ENCODE data around the gene TLR9.

The TLR9 gene

DNA sequence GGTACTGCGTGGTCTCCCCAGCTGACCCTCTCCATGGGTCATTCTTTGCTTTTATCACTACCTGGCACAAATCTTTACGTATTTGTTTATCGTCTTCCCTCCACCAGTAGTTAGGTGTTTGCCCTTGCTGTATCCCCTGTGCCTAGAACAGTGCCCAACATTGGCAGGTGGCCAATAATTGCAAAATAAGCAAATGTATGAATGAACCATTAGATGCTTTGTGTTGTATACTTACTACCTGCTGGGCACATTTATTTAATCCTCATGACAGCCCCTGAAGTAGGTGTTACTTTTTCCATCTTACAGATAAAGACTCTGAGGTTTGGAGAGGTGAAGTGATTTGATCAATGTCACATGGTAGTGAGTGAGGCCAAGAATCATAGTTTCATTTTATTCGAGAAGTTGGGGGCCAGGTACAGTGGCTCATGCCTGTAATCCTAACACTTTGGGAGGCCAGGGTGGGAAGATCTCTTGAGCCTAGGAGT lies 15.5 kb upstream of the TLR9 start:
- DNase-seq (ENCODE audit: low read depth), result no peak
- no peak overlapping the region for H3K4me3 ChIP-seq (replicated peaks; ENCODE audit: low read depth, low read length)
- TF ChIP-seq, protein P1, sequence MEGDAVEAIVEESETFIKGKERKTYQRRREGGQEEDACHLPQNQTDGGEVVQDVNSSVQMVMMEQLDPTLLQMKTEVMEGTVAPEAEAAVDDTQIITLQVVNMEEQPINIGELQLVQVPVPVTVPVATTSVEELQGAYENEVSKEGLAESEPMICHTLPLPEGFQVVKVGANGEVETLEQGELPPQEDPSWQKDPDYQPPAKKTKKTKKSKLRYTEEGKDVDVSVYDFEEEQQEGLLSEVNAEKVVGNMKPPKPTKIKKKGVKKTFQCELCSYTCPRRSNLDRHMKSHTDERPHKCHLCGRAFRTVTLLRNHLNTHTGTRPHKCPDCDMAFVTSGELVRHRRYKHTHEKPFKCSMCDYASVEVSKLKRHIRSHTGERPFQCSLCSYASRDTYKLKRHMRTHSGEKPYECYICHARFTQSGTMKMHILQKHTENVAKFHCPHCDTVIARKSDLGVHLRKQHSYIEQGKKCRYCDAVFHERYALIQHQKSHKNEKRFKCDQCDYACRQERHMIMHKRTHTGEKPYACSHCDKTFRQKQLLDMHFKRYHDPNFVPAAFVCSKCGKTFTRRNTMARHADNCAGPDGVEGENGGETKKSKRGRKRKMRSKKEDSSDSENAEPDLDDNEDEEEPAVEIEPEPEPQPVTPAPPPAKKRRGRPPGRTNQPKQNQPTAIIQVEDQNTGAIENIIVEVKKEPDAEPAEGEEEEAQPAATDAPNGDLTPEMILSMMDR (IDR thresholded peaks at IDR 0.05; ENCODE audit: low read length, missing control alignments), result no peak

DNA sequence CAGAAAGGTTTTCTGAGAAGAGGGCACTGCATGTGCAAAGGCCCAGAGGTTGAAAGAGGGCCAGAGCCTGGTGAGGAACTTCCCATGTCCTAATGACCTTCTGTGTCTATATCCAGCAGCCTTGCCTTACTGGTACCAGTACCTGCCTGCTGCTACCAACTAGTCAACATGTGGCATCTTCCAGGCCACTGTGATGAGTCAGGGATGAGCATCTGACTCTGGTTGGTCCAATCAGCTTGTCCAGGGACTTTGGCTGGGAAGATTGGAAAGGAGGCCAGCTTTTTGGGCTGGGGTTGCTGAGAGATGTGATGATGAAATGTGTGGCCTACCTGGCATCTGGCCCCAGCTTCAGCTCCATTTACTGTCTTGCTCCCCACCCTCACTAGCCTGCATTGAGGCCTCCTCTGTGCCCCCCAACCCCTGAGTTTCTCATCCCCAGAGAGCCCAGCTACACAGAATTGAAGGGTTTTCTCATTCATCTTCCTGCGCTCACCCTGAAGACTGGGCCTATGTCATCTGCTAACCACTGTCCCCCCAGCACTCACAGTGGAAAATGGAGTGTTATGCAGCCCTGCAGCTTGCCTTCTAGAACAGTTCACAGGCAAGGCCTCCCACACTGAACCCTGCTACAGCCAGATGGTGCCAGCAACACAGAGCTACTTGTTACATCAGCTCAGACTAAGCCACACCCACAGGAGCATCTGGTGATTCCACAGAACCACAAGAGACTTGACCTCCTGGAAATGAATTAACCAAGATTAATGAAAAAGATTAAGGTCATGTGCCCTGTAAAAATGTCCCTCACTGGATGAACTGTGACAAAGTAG lies 14.8 kb upstream of the TLR9 start:
- peak; percentile 93 for DNase-seq (ENCODE audit: low read depth)
- TF ChIP-seq, protein P1 (IDR thresholded peaks at IDR 0.05; ENCODE audit: low read length, missing control alignments), result peak; percentile 19
- H3K4me3 ChIP-seq (replicated peaks; ENCODE audit: low read depth, low read length), result peak overlapping the region; percentile 87

DNA sequence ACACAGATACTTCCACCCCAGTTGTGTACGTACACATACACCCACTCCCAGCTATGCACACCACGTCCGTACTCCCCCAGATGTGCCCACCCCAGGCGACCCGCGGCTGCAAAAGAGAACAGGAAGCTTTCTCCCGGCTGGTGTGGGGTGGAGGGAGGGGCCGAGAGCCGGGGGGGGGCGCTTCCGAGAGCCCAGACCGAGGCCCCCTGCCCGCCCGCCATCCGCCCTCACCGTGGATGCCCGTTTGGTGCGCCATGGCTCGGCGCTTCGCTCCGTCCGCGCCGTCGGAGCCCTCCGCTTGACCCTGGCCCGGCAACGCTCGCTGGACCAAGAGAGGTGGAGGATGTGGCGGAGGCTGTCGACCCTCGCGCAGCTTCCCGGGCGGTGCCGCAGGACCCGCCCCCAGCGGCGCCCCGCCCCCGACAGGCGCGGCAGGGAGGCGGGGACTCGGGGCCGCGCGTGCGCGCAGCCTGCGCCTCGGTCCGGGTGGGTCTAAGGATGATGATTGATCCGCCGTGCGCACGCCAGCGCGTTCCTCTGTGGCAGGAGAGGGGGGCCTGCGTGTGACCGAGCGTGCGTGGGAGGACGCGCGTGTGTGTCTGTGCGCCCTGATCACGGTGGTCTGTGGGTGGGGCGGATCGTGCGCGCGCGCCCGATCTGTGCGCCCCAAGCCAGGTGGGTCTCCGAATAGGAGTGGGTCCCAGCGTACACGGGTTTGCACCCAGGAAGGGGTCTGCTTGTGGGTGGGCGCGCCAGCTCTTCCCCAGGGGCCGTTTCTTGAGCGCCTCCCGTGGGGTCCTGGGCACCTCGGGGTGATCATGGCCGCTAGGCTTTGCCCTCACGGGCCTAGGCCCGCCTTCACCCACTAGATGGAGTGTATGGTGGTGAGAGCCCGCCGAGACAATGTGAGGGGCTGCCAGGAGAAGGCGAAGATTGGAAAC lies 13.6 kb upstream of the TLR9 start, which contains the start of gene TWF2:
TSS of gene TWF2 (minus strand) at position 398 of the 941 bp plus-strand sequence. CDS start at position 256, 142 bp downstream.
- DNase-seq (ENCODE audit: low read depth), result peak; percentile 77
- TF ChIP-seq, protein P1 (IDR thresholded peaks at IDR 0.05; ENCODE audit: low read length, missing control alignments), result peak; percentile 38
- peak within 1 kb of the TSS; percentile 87 for H3K4me3 ChIP-seq (replicated peaks; ENCODE audit: low read depth, low read length)

DNA sequence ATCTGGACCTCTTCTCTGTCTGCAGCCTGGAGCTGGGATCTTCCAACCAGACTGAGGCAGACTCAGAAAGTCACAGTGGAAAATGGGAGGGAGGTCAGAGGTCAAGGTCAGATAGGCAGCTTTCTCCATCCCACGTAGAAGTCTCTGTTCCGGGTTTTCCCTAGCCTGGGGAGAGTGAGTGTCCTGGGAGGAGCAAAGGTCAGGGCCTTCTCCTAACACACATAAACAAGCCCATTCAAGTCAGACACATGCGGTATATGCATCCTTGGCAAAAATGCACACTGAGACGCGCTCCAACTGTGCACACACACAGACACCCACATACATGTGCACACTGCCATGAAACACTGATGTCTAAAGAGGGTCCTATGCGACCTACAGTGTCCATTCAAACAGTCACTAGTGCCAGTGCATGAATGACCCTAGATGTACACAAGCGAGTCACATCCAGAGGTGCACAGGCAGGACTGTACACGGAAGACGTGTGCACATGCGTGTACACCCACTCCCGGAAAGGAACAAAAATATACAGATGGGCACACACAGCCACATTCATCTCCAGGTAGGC lies 12.8 kb upstream of the TLR9 start:
- no peak for DNase-seq (ENCODE audit: low read depth)
- peak overlapping the region; percentile 87 for H3K4me3 ChIP-seq (replicated peaks; ENCODE audit: low read depth, low read length)
- TF ChIP-seq, protein P1 (IDR thresholded peaks at IDR 0.05; ENCODE audit: low read length, missing control alignments), result no peak

DNA sequence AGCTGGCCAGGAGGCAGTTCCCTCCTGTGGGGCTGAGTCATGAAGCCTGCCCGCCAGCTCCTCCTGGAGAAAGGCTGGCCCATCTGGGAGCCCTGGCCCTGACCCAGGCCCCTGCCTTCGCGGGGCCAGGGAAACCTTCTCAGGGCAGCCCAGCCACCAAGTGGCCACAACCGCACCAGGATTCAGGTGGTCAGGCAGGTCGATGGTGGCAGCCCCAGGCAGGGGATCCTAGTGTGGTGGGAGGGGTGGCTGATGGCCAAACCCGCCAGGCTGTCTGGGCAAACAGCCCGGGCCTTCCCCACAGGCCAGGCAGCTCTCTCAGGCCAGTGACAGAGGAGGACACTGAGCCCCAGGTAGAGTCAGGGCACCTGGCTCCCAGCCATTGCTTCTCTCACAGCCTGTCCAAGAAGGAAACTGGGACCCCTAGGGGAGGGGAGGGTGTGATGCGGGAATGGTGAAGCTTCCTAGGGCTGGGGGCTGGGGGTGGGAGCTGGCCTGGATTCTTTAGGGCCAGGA lies 12.3 kb upstream of the TLR9 start:
- H3K4me3 ChIP-seq (replicated peaks; ENCODE audit: low read depth, low read length), result peak overlapping the region; percentile 87
- DNase-seq (ENCODE audit: low read depth), result peak; percentile 82
- TF ChIP-seq, protein P1 (IDR thresholded peaks at IDR 0.05; ENCODE audit: low read length, missing control alignments), result no peak

DNA sequence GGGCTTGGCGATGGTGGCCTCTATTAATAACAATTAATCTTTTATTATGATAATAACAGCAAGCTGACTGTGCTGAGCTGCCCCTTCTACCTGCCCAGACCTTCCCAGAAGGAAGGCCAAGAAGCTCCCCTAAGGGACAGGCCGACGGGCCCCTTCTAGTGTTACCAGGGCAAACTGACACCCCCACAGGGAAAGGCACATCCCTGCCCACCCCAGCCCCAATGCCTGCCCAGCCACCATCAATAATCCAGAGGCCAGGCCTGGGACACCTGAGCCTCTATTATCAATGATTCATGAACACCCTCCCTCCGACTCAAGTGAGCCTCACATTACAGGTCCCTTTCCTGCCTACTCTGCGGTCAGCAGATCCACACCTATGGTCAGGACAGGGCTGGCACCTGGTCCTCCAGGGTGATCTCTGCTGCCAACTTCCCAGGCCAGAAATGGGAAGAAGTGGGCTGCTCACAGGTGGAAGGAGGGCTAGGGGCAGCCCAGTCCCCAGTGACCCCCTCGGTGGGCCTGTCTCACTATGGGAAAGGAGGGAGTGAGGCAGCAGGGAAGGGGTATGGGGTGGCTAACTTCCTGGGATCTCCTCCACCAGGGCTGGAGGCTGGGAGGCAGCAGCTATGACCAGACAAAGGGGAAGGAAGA lies 11.7 kb upstream of the TLR9 start:
- DNase-seq (ENCODE audit: low read depth), result no peak
- H3K4me3 ChIP-seq (replicated peaks; ENCODE audit: low read depth, low read length), result peak overlapping the region; percentile 87
- TF ChIP-seq, protein P1 (IDR thresholded peaks at IDR 0.05; ENCODE audit: low read length, missing control alignments), result no peak
